ENCODE data around the gene PCDH1. TPM values are rescaled to one million over a fixed set of nuclear protein-coding genes. Genes with fewer than 3 reads are reported as not detected.

PCDH1 gene
- total RNA-seq, 4 donors from 2014 or later, result 10.6 to 148 (median 50.6) TPM

DNA sequence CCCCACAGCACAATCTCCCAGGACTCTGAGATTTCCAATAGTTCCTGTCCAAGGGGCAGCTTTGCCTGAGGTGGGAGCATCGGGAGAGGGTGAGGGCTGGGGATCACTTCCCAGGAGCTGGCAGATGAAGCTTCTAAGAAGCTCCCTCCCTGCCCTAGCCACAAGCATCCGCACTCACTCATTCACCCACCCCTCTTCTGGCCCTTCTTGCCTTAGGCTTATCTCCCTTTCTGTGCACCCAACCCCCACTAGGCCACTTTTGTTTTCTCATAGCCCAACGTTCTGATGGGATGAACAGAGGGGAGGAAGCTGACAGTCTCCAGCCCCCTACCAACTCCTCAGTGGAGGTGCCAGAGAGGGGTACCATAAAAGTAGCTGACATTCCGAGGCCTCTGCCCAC, 3.7 kb upstream of the PCDH1 start:
- ATAC-seq (ENCODE audit: low FRiP score), result no peak
- TF ChIP-seq, protein P1, sequence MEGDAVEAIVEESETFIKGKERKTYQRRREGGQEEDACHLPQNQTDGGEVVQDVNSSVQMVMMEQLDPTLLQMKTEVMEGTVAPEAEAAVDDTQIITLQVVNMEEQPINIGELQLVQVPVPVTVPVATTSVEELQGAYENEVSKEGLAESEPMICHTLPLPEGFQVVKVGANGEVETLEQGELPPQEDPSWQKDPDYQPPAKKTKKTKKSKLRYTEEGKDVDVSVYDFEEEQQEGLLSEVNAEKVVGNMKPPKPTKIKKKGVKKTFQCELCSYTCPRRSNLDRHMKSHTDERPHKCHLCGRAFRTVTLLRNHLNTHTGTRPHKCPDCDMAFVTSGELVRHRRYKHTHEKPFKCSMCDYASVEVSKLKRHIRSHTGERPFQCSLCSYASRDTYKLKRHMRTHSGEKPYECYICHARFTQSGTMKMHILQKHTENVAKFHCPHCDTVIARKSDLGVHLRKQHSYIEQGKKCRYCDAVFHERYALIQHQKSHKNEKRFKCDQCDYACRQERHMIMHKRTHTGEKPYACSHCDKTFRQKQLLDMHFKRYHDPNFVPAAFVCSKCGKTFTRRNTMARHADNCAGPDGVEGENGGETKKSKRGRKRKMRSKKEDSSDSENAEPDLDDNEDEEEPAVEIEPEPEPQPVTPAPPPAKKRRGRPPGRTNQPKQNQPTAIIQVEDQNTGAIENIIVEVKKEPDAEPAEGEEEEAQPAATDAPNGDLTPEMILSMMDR (IDR thresholded peaks at IDR 0.05), result no peak
- no peak for DNase-seq (ENCODE audit: low spot score)

DNA sequence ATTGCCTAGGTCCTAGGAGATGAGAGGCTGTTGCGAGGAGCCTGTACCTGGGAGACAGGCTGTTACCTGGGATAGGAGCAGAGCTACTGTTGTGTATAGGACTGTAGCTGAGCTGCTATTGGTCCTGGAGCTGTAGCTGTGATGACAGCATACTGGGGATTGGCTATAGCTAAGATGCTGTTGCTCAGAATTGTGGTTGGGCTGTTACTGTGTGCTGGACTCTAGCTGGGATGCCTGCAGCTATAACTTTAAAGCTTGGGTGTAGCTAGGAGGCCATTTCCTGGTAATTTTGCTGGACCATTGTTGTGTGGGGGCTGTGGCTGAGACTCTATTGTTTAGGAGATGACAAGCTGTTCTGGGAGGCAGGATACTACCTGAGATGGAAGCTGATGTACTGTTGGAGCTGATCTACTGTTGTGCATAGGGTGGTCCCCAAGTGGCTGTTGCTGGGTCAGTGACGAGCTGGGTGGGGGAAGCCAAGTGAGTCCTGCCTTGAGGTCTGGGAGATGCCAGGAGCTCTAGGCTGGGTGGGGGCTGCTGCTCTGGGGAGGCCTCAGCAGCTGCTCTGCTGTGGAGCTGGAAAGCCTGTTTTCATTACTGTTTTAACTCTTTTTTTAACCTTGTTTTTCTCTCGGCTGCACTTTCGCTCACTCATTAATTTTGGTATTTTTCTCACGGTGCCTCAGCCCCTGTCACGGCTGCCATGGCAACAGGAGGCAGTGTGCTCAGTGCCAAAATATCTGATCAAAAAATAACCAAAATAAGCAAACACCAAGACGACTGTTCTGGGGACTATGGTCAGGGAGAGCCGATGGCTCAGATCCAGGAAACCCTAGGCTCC, 3.0 kb upstream of the PCDH1 start:
- TF ChIP-seq, protein P1 (IDR thresholded peaks at IDR 0.05), result no peak
- ATAC-seq (ENCODE audit: low FRiP score) (no peak), DNase-seq (ENCODE audit: low spot score) (no peak)

DNA sequence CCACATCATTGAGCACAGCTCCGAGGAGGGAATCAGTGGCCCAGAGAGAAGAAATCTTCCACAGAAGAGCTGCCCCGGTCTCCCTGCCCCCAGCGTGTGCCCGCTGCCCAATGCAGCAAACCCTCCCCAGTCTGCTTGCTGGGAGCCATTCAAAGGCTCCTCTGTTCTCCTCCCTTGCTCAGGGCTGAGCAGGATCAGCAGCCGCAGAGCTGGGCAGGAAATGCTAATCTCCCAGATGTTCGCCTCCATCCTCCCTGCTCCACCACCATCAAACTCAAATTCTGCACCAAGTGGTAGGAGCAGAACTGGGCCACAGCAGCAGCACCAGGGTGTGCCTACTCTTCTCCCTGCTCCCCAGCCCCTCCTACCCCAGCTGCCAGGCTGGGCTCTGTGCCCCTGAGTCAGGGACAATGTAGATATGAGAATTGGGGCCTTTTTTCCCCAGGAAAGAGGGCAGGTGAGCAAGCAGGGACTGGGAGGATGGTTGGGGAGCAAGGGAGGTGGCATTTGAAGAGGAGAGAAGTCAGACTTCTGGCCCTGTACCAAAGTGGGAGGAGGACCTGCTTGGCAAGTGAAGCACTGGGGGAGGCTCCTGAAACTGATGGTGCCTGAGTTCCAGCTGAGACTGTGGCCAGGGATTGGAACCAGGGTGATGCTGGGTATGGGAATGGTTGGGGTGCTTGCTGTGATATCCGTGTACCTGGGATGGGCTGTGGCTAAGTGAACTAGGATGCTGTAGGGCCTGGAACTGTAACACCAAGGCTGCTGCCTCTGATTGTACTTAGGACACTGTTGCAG, 1.9 kb upstream of the PCDH1 start:
- TF ChIP-seq, protein P1 (IDR thresholded peaks at IDR 0.05), result no peak
- DNase-seq (ENCODE audit: low spot score), result no peak
- no peak for ATAC-seq (ENCODE audit: low FRiP score)

DNA sequence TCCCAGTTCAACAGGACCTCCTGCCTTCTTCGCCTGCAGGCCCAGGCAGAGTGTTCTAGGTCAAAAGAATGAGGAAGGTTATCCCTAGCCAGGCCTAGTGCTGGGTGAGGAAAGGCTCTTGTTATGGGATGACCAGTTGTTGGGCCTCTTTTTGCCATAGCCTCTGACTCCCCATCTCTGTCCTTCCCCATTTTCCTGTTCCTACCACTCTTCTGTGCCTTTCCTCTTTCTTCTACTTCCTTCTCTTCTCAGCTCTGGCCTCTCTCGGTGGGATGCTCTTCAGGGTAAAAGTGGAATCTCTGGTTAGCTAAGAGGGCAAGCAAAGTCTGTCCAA, 1.2 kb upstream of the PCDH1 start:
- no peak for ATAC-seq (ENCODE audit: low FRiP score)
- DNase-seq (ENCODE audit: low spot score), result no peak
- TF ChIP-seq, protein P1 (IDR thresholded peaks at IDR 0.05), result no peak

DNA sequence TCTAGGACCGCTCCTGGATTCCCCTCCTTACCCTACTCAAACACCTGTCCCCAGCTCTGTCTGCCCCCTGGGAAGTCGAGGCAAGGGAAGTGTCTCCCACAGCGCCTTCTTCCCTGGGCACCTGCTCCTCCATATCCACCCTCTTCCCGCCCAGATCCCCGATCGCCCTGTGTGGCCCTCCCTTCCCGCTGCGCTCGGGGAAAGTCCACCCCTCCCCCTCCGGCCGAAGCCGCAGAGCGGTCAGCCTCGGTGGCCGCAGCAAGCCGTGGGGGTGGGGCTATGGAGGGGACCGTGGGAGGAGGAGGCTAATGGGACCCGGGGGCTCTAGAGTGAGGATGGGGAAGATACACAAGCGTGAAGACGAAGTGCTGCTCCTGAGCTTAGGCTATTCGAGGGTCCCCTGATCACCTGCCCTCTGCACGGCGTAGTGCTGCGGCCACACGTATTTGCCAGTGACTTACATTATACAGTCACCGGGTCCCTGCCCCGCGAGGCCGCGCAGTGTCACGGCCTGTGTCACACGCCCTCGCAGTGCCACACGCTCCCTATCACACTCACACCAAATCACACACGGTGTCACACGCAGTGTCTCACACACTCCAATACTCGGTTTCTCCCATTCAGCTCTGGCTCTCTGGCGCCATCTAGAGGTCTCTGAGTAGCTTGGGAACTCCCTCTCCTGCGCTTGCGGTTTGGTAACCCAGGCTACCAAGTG, 658 bp upstream of the PCDH1 start:
- DNase-seq (ENCODE audit: low spot score) (peak; percentile 91), ATAC-seq (ENCODE audit: low FRiP score) (peak; percentile 83)

DNA sequence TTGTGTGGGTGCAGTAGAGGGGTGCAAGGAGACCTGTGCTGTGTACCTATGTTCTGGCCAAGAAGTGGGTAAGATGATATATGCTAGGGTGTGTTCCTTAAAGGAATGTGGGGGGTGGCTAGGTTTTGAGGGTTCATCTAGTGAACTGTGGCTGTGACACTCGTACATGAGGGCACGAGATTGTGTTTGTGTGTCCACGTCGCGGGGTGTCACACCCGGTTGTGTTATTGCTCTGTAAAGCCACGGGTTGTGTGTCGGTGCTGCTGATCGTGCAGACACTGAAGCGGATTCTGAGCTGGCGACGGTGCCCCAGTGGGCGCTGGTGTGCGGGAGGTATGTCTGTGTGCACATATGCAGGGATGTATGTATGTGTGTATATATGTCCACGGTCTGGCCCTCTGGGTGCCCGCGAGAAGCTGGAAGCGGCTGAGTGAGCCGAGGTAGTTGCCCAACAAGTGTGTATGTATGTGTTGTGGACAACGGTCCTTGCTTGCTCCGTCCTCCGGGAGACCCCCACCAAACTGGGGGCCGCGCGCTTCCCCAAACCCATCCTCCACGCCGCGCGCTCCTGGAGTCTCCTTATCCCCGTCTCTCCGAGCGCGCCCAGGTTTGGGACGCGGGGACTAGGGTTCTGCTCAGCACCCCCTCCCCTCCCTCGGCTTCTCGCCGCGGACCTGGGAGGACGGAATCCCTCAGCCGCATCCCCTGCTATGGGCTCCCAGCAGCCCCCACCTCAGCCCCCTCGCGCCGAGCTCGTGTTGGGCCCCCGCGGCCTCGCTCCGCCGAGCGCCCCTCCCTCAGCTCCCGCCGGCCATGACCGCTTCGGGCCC, 639 bp downstream of the PCDH1 start:
- no peak for DNase-seq (ENCODE audit: low spot score)
- ATAC-seq (ENCODE audit: low FRiP score), result no peak
- TF ChIP-seq, protein P1 (IDR thresholded peaks at IDR 0.05), result no peak

More for the DNA sequence above, 658 bp upstream of the PCDH1 start:
- TF ChIP-seq, protein P1 (IDR thresholded peaks at IDR 0.05), result peak in 2 of 3 donors; percentile 40 to 72
